Transverse colon (tissue), 4 donors: ENCODE data around the gene APMAP. TPM values are rescaled to one million over a fixed set of nuclear protein-coding genes. Genes with fewer than 3 reads are reported as not detected.

Experiments used
- DNase-seq: peaks from one replicate; pipeline ENCODE4 v3.0.0-alpha.2; 2019
- H3K27ac ChIP-seq, 4 donors: fragments of 200-600 bp; sonication (generic); 2 replicates each; pipeline ENCODE4 v1.5.1; 2016 to 2018; ENCODE audit warnings: inconsistent platforms in 4 of 4
- H3K27me3 ChIP-seq: fragments of 200-600 bp; sonication (generic); 2 replicates; pipeline ENCODE4 v1.5.1; 2017; ENCODE audit warnings: inconsistent platforms
- H3K36me3 ChIP-seq, 4 donors: fragments of 200-600 bp; sonication (generic); 2 replicates each; pipeline ENCODE4 v1.5.1; 2017 to 2019; ENCODE audit warnings: inconsistent platforms in 4 of 4
- H3K4me1 ChIP-seq, 4 donors: fragments of 200-600 bp; sonication (generic); 2 replicates each; pipeline ENCODE4 v1.5.1; 2017 to 2020; ENCODE audit warnings: inconsistent platforms in 4 of 4
- H3K4me3 ChIP-seq, 4 donors: fragments of 200-600 bp; sonication (generic); 1 replicate in 1 of 4; 2 replicates in 3 of 4; pipeline versions ENCODE4 v1.5.1 to v1.6.1; 2017 to 2019; ENCODE audit warnings: inconsistent platforms in 4 of 4
- H3K9me3 ChIP-seq, 2 donors: fragments of 200-600 bp; sonication (generic); 2 replicates each; pipeline ENCODE4 v1.5.1; 2017 to 2019; ENCODE audit warnings: inconsistent platforms in 2 of 2
- EP300 ChIP-seq: sonication (generic); formaldehyde crosslinking; IDR thresholded peaks from one replicate; pipeline ENCODE4 v1.6.1; 2017; ENCODE audit warnings: antibody characterized with exemption, low read depth
- POLR2A ChIP-seq: fragments of 450-650 bp; IDR thresholded peaks from one replicate; pipeline ENCODE4 v1.6.1; 2016; ENCODE audit warnings: antibody characterized with exemption, mild to moderate bottlenecking, moderate library complexity
- POLR2AphosphoS5 ChIP-seq, 3 donors: sonication (generic); formaldehyde crosslinking; IDR thresholded peaks; one replicate each; pipeline ENCODE4 v1.6.1; 2016; ENCODE audit warnings: antibody characterized with exemption in 3 of 3
- WGBS, 2 donors: methylation state at CpG; one replicate each; pipeline ENCODE4 v1.1.5; 2018; ENCODE audit warnings: low coverage in 1 of 2; 5-methylcytosine and 5-hydroxymethylcytosine counted together
- in situ Hi-C, 4 donors: fragments of 200-750 bp; cut with MboI; loops; one replicate each; pipeline versions ENCODE4 v1.15.0 to v1.15.1; 2017; ENCODE audit warnings: low sequenced_read_pairs in 3 of 4, low pct_ligation_motif_present in 1 of 4, low pct_unique_long_range_greater_than_20kb in 1 of 4
- intact Hi-C: fragments of 100-400 bp; cut with DNase I; formaldehyde crosslinking; loops from one replicate; pipeline ENCODE4 v1.15.1; 2023; ENCODE audit warnings: low total_unique reads
- total RNA-seq, 4 donors: library from RNA; depleted of rRNA; stranded (reverse); fragments of >200 nt; gene quantifications; one replicate each; pipeline ENCODE4 v1.1.0, GENCODE V29; 2016
- TF ChIP-seq, protein P1 (sequence below), 5 experiments: fragments of 200-600 bp in 3 of 5; fragments of 450-650 bp in 2 of 5; sonication (generic) in 3 of 5; IDR thresholded peaks; 1 replicate in 2 of 5; 2 replicates in 3 of 5; pipeline ENCODE4 v1.5.1; 2016 to 2017; ENCODE audit warnings: antibody characterized with exemption in 5 of 5, inconsistent platforms in 3 of 5, mild to moderate bottlenecking in 2 of 5, moderate library complexity in 1 of 5

APMAP gene
- total RNA-seq, 4 donors from 2014 or later = 14.9 to 88.6 (median 50.2) TPM

DNA sequence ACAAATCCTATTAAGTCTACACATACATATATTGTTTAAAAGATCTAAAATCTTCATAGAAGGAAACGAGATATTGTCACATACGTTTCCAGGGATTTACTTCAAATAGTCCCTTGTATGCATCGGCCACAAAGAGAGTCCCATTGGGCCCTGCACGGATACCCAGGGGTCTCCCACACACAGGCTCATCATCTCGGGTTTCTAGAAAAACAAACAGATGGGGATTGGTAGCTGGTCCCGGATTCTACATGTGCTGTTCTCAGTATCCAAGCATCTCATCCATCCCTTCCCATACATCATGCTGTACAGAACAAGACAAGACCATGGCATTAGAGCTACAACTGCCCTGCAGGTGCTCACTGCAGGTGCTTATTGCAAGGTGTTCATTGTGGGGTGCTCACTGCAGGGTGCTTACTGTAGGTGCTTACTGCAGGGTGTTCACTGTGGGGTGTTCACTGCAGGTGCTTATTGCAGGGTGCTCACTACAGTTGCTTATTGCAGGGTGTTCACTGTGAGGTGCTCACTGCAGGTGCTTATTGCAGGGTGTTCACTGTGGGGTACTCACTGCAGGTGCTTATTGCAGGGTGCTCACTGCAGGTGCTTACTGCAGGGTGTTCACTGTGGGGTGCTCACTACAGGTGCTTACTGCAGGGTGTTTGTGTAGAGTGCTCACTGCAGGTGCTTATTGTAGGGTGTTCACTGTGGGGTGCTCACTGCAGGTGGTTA, 21.0 kb downstream of the APMAP start:
- no peak overlapping the region for H3K27ac ChIP-seq
- in situ Hi-C loops = no loop called here
- no peak overlapping the region for H3K4me3 ChIP-seq
- TF ChIP-seq, protein P1, sequence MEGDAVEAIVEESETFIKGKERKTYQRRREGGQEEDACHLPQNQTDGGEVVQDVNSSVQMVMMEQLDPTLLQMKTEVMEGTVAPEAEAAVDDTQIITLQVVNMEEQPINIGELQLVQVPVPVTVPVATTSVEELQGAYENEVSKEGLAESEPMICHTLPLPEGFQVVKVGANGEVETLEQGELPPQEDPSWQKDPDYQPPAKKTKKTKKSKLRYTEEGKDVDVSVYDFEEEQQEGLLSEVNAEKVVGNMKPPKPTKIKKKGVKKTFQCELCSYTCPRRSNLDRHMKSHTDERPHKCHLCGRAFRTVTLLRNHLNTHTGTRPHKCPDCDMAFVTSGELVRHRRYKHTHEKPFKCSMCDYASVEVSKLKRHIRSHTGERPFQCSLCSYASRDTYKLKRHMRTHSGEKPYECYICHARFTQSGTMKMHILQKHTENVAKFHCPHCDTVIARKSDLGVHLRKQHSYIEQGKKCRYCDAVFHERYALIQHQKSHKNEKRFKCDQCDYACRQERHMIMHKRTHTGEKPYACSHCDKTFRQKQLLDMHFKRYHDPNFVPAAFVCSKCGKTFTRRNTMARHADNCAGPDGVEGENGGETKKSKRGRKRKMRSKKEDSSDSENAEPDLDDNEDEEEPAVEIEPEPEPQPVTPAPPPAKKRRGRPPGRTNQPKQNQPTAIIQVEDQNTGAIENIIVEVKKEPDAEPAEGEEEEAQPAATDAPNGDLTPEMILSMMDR (IDR thresholded peaks at IDR 0.05) = no peak
- TF ChIP-seq EP300 (no peak), POLR2AphosphoS5 (IDR thresholded peaks at IDR 0.05) (no peak), POLR2A (no peak)
- peaks cover 0 to 28% (median 2%) of the 10 kb centered on the region in 4 donors for H3K36me3 ChIP-seq
- peaks cover 0 to 6% of the 10 kb centered on the region in 2 donors for H3K9me3 ChIP-seq
- H3K27me3 ChIP-seq = no peaks in the 10 kb centered on the region
- DNase-seq = no peak
- H3K4me1 ChIP-seq = no peaks in the 10 kb centered on the region
- intact Hi-C loops = no loop called here
- WGBS, 2 donors = 84 to 90% methylated on average over 5 to 6 of the region's 6 CpGs

DNA sequence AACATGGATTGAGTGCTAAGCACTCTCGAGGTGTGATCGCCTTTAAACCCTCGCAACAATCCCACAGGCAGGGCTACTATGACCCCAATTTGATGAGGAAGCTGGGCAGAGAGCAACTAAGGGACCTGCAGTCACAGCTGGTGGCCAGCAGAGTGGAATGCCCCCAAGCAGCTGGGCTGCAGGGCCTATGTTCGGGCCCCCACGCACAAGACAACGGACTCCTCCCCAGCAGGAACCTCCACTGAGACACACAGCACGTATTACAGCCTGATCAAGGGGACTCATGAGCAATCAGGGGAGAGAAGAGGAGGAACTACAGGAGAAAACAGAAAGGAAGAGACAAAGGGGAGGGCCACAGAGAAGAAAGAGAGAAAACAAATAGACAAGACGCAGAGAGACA, 21.8 kb downstream of the APMAP start:
- Histone ChIP-seq H3K4me3 (no peak overlapping the region), H3K27me3 (no peaks in the 10 kb centered on the region), H3K36me3 (peaks cover 0 to 27% (median 0%) of the 10 kb centered on the region in 4 donors), H3K9me3 (peaks cover 0 to 6% of the 10 kb centered on the region in 2 donors), H3K4me1 (no peaks in the 10 kb centered on the region), H3K27ac (no peak overlapping the region)
- intact Hi-C loops (no loop called here), in situ Hi-C loops (no loop called here)
- DNase-seq = no peak
- 81 to 84% methylated on average over 8 of the region's 8 CpGs for WGBS, 2 donors
- TF ChIP-seq, protein P1 (IDR thresholded peaks at IDR 0.05) = no peak
- TF ChIP-seq EP300 = no peak

DNA sequence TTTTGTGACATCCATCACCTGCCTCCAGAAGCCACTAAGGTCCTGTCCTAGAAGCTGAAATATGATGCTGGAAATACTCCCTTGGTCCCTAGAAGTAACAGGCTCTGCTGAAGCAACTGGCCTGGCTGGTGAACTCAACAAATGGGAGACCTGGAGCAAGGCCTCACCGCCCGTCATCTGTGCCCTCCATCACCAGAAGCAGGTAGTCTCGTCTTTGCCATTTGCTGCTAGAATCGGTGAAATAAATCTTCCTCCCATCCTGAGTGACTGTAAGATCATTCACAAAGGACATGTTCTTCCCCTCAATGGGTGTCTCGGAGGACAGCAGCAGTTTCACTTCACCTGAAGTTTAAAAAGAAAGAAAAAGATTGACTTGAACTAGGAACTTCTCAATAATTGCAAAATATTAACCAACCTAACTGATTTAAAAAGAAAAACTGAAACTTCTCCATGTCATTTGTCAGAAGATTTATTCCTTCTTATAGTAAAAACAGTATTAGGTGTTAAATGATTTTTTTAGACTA, 22.5 kb downstream of the APMAP start:
- no peaks in the 10 kb centered on the region for H3K4me1 ChIP-seq
- no peak overlapping the region for H3K4me3 ChIP-seq
- H3K36me3 ChIP-seq = peaks cover 0 to 24% (median 0%) of the 10 kb centered on the region in 4 donors
- no peaks in the 10 kb centered on the region for H3K27me3 ChIP-seq
- H3K9me3 ChIP-seq = peaks cover 0 to 2% of the 10 kb centered on the region in 2 donors
- 75 to 96% methylated on average over 2 to 5 of the region's 5 CpGs for WGBS, 2 donors
- intact Hi-C loops = no loop called here
- TF ChIP-seq POLR2AphosphoS5 (IDR thresholded peaks at IDR 0.05) = no peak
- TF ChIP-seq POLR2A = no peak
- no peak for TF ChIP-seq EP300
- TF ChIP-seq, protein P1 (IDR thresholded peaks at IDR 0.05) = no peak
- no peak overlapping the region for H3K27ac ChIP-seq
- in situ Hi-C loops = no loop called here
- no peak for DNase-seq

DNA sequence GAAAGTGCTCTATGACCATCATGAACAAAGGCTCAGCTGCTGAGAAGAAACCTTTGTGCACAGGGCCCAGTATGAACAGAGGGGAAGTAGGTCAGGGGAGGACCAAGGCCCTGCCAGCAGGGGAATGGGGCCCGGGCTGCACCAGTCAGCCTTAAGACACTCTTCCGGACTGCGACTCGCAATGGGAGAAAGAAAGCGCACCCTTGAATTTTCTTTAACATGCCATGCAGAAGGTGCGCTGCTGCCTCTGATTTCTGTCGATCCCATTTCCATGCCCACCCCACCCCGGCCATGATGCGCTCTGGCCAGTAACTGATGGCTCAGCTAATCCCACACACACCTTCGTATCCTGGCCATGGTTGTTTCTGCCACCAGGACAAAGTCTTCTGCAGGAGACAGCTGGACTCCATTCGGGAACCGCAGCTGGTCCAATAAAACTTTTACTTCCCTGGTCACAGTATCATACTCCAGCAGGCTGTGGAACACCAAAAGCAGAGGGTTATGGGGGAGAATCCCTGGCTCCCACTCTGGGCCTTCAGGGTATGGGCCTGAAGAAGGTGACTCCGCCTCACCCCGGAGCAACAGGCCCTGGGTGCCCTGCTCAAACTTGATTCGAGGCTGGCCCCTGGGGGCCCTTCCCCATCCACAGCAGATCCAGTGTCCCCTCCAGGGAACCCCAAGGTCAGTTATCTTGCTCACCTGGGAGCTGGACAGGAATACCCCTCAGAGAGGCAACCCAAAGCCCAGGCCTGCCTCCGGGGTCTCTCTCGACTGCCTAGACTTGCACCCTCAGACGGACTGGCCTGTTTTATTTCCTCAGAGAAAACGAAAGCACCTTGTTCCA, 23.1 kb downstream of the APMAP start:
- TF ChIP-seq POLR2A (no peak), EP300 (no peak), POLR2AphosphoS5 (IDR thresholded peaks at IDR 0.05) (no peak)
- TF ChIP-seq, protein P1 (IDR thresholded peaks at IDR 0.05) = no peak
- Histone ChIP-seq H3K36me3 (peaks cover 0 to 25% (median 0%) of the 10 kb centered on the region in 4 donors), H3K9me3 (no peaks in the 10 kb centered on the region), H3K4me3 (no peak overlapping the region), H3K4me1 (no peaks in the 10 kb centered on the region), H3K27me3 (no peaks in the 10 kb centered on the region), H3K27ac (no peak overlapping the region)
- no peak for DNase-seq
- intact Hi-C loops = no loop called here
- in situ Hi-C loops = no loop called here
- 88 to 92% methylated on average over 4 to 19 of the region's 19 CpGs for WGBS, 2 donors
